ENCODE measurements around the gene GPX6.
"Not testable (repeated sequence)": the region's sequence is repeated elsewhere in the genome, so short reads cannot be mapped to it uniquely, and the experiment has no call there.

Gene GPX6

GRCh38 chr6:28505733-28506132, 9.9 kb downstream of the GPX6 start:
- H3K4me3 ChIP-seq (ENCODE audit: control insufficient read depth, low read depth, low read length): no peak overlapping the region
- DNase-seq (ENCODE audit: low read depth): no peak
- TF ChIP-seq CTCF (IDR thresholded peaks at IDR 0.05; ENCODE audit: control insufficient read depth, insufficient read depth, low read depth, low read length, missing control alignments): no peak

GRCh38 chr6:28502709-28503305, 12.8 kb downstream of the GPX6 start:
- not testable (repeated sequence) for DNase-seq (ENCODE audit: low read depth); H3K4me3 ChIP-seq (ENCODE audit: control insufficient read depth, low read depth, low read length)

GRCh38 chr6:28502136-28502535, 13.5 kb downstream of the GPX6 start:
- not testable (repeated sequence) for H3K4me3 ChIP-seq (ENCODE audit: control insufficient read depth, low read depth, low read length); DNase-seq (ENCODE audit: low read depth)

- no peak overlapping the region for H3K4me3 ChIP-seq (ENCODE audit: control insufficient read depth, low read depth, low read length)
- TF ChIP-seq CTCF (IDR thresholded peaks at IDR 0.05; ENCODE audit: control insufficient read depth, insufficient read depth, low read depth, low read length, missing control alignments): no peak
- DNase-seq (ENCODE audit: low read depth): no peak
Measured at GRCh38 chr6:28501259-28501658, 14.3 kb downstream of the GPX6 start.

- no peak for TF ChIP-seq CTCF (IDR thresholded peaks at IDR 0.05; ENCODE audit: control insufficient read depth, insufficient read depth, low read depth, low read length, missing control alignments)
- no peak for DNase-seq (ENCODE audit: low read depth)
Measured at GRCh38 chr6:28497893-28498292, 17.7 kb downstream of the GPX6 start.

GRCh38 chr6:28497306-28497705, 18.3 kb downstream of the GPX6 start:
- no peak for DNase-seq (ENCODE audit: low read depth)
- TF ChIP-seq CTCF (IDR thresholded peaks at IDR 0.05; ENCODE audit: control insufficient read depth, insufficient read depth, low read depth, low read length, missing control alignments): no peak
- no peak overlapping the region for H3K4me3 ChIP-seq (ENCODE audit: control insufficient read depth, low read depth, low read length)

More at GRCh38 chr6:28497893-28498292, 17.7 kb downstream of the GPX6 start:
- H3K4me3 ChIP-seq (ENCODE audit: control insufficient read depth, low read depth, low read length): no peak overlapping the region

GRCh38 chr6:28496099-28496779, 19.4 kb downstream of the GPX6 start:
- DNase-seq (ENCODE audit: low read depth): no peak
- no peak for TF ChIP-seq CTCF (IDR thresholded peaks at IDR 0.05; ENCODE audit: control insufficient read depth, insufficient read depth, low read depth, low read length, missing control alignments)
- H3K4me3 ChIP-seq (ENCODE audit: control insufficient read depth, low read depth, low read length): no peak overlapping the region

GRCh38 chr6:28491984-28492317, 23.6 kb downstream of the GPX6 start:
- no peak overlapping the region for H3K4me3 ChIP-seq (ENCODE audit: control insufficient read depth, low read depth, low read length)
- no peak for TF ChIP-seq CTCF (IDR thresholded peaks at IDR 0.05; ENCODE audit: control insufficient read depth, insufficient read depth, low read depth, low read length, missing control alignments)
- no peak for DNase-seq (ENCODE audit: low read depth)
